ENCODE data around the gene TRUB2. TPM values are rescaled to one million over a fixed set of nuclear protein-coding genes. Genes with fewer than 3 reads are reported as not detected.
"Not testable (repeated sequence)": the region's sequence is repeated elsewhere in the genome, so short reads cannot be mapped to it uniquely, and the experiment has no call there.

Gene TRUB2
- total RNA-seq, 4 donors from 2014 or later, result 7.2 to 18.3 (median 9.2) TPM

DNA sequence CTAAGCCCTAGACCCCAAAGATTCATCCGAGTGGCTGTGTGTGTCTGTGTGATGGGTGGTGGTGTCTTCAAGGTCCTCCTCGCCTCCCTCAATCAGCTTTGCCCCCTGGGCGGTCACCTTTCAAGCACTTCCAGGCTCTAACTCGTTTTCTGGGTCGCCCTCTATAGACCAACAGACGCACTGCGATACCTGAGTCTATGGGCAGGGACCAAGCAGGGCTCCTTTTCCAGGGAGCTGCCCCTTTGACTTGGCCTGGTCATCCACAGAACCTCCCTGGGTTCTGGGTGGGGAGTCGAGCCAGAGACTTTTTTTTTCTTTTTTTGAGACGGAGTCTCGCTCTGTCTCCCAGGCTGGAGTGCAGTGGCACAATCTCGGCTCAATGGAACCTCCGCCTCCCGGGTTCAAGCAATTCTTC lies 19.2 kb upstream of the TRUB2 start:
- WGBS, 2 donors, result 33 to 38% methylated on average over 13 of the region's 13 CpGs
- DNase-seq (ENCODE audit: low spot score in 2 of 2), result peak in 1 of 2 donors; percentile 65
- H3K27ac ChIP-seq, result peak overlapping the region in 2 of 4 donors; percentile 80 to 82

DNA sequence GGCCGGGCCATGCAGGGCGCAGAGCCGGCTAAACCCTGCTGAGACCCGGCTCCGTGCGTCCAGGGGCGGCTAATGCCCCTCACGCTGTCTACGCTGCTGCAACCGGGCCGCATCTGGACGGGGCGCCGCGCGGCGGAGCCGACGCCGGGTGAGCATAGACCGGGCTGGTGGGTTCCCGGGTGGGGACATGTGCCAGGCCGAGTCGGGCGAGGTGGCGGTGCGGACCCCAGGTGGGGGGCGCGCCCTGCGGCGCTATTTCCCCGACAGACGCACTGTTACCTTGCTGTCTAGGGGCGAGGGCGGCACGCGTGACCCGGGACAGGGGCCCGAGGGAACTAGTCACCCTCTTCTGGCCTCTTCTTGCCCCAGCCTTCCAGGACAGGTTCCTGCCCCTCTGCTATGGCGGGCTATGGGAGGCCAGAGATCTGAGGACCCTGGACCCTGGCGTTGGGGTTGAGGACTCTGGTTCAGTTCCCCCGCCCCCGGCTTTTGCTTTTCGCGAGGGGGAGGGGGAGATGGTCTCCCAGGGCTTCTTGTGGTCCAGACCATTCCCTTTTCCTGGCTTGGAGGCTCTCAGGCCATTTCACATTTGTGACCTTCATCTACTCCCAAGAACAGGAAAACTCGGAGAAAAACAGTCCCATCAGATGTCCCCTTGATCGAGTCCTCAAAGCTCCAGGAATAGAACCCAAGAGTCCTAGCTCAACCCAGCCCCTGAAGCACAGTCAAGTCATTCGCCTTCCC lies 18.6 kb upstream of the TRUB2 start:
- H3K27me3 ChIP-seq, result no peaks in the 10 kb centered on the region
- H3K4me3 ChIP-seq, result peak overlapping the region; percentile 78 to 92 (median 88)
- H3K9me3 ChIP-seq, result no peaks in the 10 kb centered on the region
- peaks cover 0 to 19% (median 10%) of the 10 kb centered on the region in 4 donors for H3K4me1 ChIP-seq
- WGBS, 2 donors, result 2% methylated on average over 9 to 34 of the region's 48 CpGs
- no peak for TF ChIP-seq EP300 (IDR thresholded peaks at IDR 0.05)
- TF ChIP-seq POLR2A (IDR thresholded peaks at IDR 0.05), result no peak
- TF ChIP-seq CTCF (IDR thresholded peaks at IDR 0.05), result no peak
- H3K36me3 ChIP-seq, result peaks cover 0 to 33% (median 10%) of the 10 kb centered on the region in 3 donors
- peak overlapping the region; percentile 21 to 82 (median 64) for H3K27ac ChIP-seq
- no peak for DNase-seq (ENCODE audit: low spot score in 2 of 2)

More for the DNA sequence above, 19.2 kb upstream of the TRUB2 start:
- Histone ChIP-seq H3K9me3 (no peaks in the 10 kb centered on the region), H3K36me3 (peaks cover 0 to 39% (median 10%) of the 10 kb centered on the region in 3 donors), H3K27me3 (no peaks in the 10 kb centered on the region), H3K4me1 (peaks cover 0 to 19% (median 10%) of the 10 kb centered on the region in 4 donors), H3K4me3 (peak overlapping the region; percentile 78 to 92 (median 88))
- no peak for TF ChIP-seq POLR2A (IDR thresholded peaks at IDR 0.05)
- TF ChIP-seq CTCF (IDR thresholded peaks at IDR 0.05), result peak; percentile 46 to 63 (median 58)

- peaks cover 0 to 19% (median 10%) of the 10 kb centered on the region in 4 donors for H3K4me1 ChIP-seq
- TF ChIP-seq EP300 (IDR thresholded peaks at IDR 0.05), result no peak
- TF ChIP-seq CTCF (IDR thresholded peaks at IDR 0.05), result peak in 1 of 5 experiments; percentile 14
- peak in 1 of 2 donors; percentile 21 for TF ChIP-seq POLR2A (IDR thresholded peaks at IDR 0.05)
- peak; percentile 28 to 37 for DNase-seq (ENCODE audit: low spot score in 2 of 2)
- no peaks in the 10 kb centered on the region for H3K27me3 ChIP-seq
- 9 to 17% methylated on average over 29 to 52 of the region's 75 CpGs for WGBS, 2 donors
- peaks cover 0 to 26% (median 10%) of the 10 kb centered on the region in 3 donors for H3K36me3 ChIP-seq
- H3K27ac ChIP-seq, result peak within 1 kb of the TSS; percentile 21 to 82 (median 79)
- no peaks in the 10 kb centered on the region for H3K9me3 ChIP-seq
- peak within 1 kb of the TSS; percentile 78 to 92 (median 88) for H3K4me3 ChIP-seq
These were observed 17.8 kb upstream of the TRUB2 start, which contains the start of gene SLC27A4 for GRCh38 chr9:128339761-128340690. Gene SLC27A4 (plus strand): TSS chr9:128340527. CDS start chr9:128343133, 2,606 bp downstream.

DNA sequence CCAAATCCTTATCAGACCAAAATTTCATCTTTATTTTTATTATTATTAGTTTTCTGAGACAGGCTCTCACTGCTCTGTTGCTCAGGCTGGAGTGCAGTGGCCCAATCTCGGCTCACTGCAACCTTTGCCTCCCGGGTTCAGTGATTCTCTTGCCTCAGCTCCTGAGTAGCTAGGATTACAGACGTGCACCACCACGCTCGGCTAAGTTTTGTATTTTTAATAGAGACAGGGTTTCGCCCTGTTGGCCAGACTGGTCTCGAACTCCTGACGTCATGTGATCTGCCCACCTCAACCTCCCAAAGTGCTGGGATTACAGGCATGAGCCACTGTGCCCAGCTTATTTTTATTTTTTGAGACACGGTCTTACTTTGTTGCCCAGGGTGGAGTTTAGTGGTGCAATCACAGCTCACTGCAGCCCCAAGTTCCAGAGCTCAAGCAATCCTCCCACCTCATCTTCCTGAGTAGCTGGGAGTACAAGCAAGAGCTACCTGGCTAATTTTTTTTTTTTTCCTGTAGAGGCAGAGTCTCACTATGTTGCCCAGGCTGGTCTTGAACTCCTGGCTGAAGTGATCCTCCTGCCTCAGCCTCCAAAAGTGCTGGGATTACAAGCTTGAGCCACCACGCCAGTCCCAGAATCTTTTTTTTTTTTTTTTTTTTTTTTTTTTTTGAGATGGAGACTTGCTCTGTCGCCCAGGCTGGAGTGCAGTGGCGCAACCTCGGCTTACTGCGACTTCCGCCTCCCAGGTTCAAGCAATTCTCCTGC lies 16.8 kb upstream of the TRUB2 start:
- H3K9me3 ChIP-seq; H3K27me3 ChIP-seq; DNase-seq (ENCODE audit: low spot score in 2 of 2); H3K27ac ChIP-seq; H3K4me3 ChIP-seq: not testable (repeated sequence)
- peaks cover 0 to 26% (median 1%) of the 10 kb centered on the region in 3 donors for H3K36me3 ChIP-seq
- WGBS, 2 donors, result 82 to 95% methylated on average over 15 of the region's 15 CpGs
- H3K4me1 ChIP-seq, result peaks cover 0 to 19% (median 10%) of the 10 kb centered on the region in 4 donors

GRCh38 chr9:128337936-128338335 lies 15.7 kb upstream of the TRUB2 start:
- Histone ChIP-seq H3K4me1 (peaks cover 0 to 19% (median 10%) of the 10 kb centered on the region in 4 donors), H3K4me3 (no peak overlapping the region), H3K27me3 (no peaks in the 10 kb centered on the region), H3K9me3 (no peaks in the 10 kb centered on the region), H3K27ac (no peak overlapping the region), H3K36me3 (peaks cover 0 to 26% (median 0%) of the 10 kb centered on the region in 3 donors)
- WGBS, 2 donors, result 90 to 91% methylated on average over 7 of the region's 7 CpGs
- DNase-seq (ENCODE audit: low spot score in 2 of 2), result no peak
- TF ChIP-seq EP300 (IDR thresholded peaks at IDR 0.05), result no peak
- TF ChIP-seq CTCF (IDR thresholded peaks at IDR 0.05), result no peak
- no peak for TF ChIP-seq POLR2A (IDR thresholded peaks at IDR 0.05)
